ENCODE results near the gene SPPL2B. TPM values are rescaled to one million over a fixed set of nuclear protein-coding genes. Genes with fewer than 3 reads are reported as not detected.

The SPPL2B gene
- polyA plus RNA-seq, 1 donor from 2014 or later: 68.7 TPM

GRCh38 chr19:2375353-2376121, 47.1 kb downstream of the SPPL2B start:
- no peaks in the 10 kb centered on the region for H3K27me3 ChIP-seq (ENCODE audit: insufficient read depth, low read depth, low read length)
- no peaks in the 10 kb centered on the region for H4K20me1 ChIP-seq (ENCODE audit: insufficient read depth)
- H3K9ac ChIP-seq (ENCODE audit: low read length): no peak overlapping the region
- H3K36me3 ChIP-seq (ENCODE audit: insufficient read depth, low read length): no peaks in the 10 kb centered on the region
- no peaks in the 10 kb centered on the region for H3F3A ChIP-seq (ENCODE audit: insufficient read depth, low read length, poor library complexity, severe bottlenecking)
- H3K9me2 ChIP-seq (ENCODE audit: insufficient read depth, low read length): no peaks in the 10 kb centered on the region
- no peaks in the 10 kb centered on the region for H3K79me2 ChIP-seq (replicated peaks; ENCODE audit: insufficient read depth, low read length)
- TF ChIP-seq EP300 (conservative IDR thresholded peaks at IDR 0.05; ENCODE audit: poor library complexity, severe bottlenecking) (no peak), POLR2AphosphoS5 (IDR thresholded peaks at IDR 0.05) (no peak), TAF1 (IDR thresholded peaks at IDR 0.05; ENCODE audit: low read depth) (no peak)
- H3K4me3 ChIP-seq (ENCODE audit: low read length): no peak overlapping the region
- no peak overlapping the region for H2AFZ ChIP-seq (ENCODE audit: low read depth, low read length)
- no peaks in the 10 kb centered on the region for H3K9me3 ChIP-seq (ENCODE audit: low read length)
- H3K27ac ChIP-seq (ENCODE audit: low read length): no peak overlapping the region
- H3K4me2 ChIP-seq (ENCODE audit: low read length): no peak overlapping the region

- Histone ChIP-seq H3K4me3 (ENCODE audit: low read length) (no peak overlapping the region), H3K9me3 (ENCODE audit: low read length) (no peaks in the 10 kb centered on the region), H3K9me2 (ENCODE audit: insufficient read depth, low read length) (no peaks in the 10 kb centered on the region), H3F3A (ENCODE audit: insufficient read depth, low read length, poor library complexity, severe bottlenecking) (peaks cover 4% of the 10 kb centered on the region), H3K27me3 (ENCODE audit: insufficient read depth, low read depth, low read length) (no peaks in the 10 kb centered on the region), H2AFZ (ENCODE audit: low read depth, low read length) (no peak overlapping the region), H3K79me2 (replicated peaks; ENCODE audit: insufficient read depth, low read length) (no peaks in the 10 kb centered on the region), H3K4me2 (ENCODE audit: low read length) (no peak overlapping the region), H3K9ac (ENCODE audit: low read length) (no peak overlapping the region), H4K20me1 (ENCODE audit: insufficient read depth) (no peaks in the 10 kb centered on the region), H3K36me3 (ENCODE audit: insufficient read depth, low read length) (no peaks in the 10 kb centered on the region), H3K27ac (ENCODE audit: low read length) (no peak overlapping the region)
- no peak for TF ChIP-seq MXI1 (conservative IDR thresholded peaks at IDR 0.05; ENCODE audit: poor library complexity, severe bottlenecking)
Observed at GRCh38 chr19:2376784-2377519, 48.5 kb downstream of the SPPL2B start.

DNA sequence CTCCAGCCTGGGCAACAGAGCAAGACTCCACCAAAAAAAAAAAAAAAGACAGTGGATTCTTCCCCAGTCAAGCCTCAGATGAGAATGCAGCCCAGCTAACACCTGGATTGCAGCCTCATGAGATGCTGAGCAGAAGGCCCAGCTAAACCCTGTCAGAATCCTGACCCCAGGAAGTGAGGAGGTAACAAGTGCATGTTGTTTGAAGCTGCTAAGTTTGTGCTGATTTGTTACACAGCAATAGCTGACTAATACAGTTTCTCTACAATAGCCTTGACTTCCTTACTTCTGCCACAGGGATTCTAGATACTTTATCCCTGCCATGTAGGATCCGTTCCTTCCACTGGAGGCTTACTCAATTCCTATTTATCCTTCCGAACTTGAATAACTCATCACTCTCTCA, 52.1 kb downstream of the SPPL2B start:
- Histone ChIP-seq H3K27me3 (ENCODE audit: insufficient read depth, low read depth, low read length) (no peaks in the 10 kb centered on the region), H3F3A (ENCODE audit: insufficient read depth, low read length, poor library complexity, severe bottlenecking) (peaks cover 4% of the 10 kb centered on the region), H3K27ac (ENCODE audit: low read length) (no peak overlapping the region), H3K9me3 (ENCODE audit: low read length) (no peaks in the 10 kb centered on the region), H4K20me1 (ENCODE audit: insufficient read depth) (no peaks in the 10 kb centered on the region), H3K9ac (ENCODE audit: low read length) (no peak overlapping the region), H3K4me2 (ENCODE audit: low read length) (no peak overlapping the region), H3K36me3 (ENCODE audit: insufficient read depth, low read length) (no peaks in the 10 kb centered on the region), H3K79me2 (replicated peaks; ENCODE audit: insufficient read depth, low read length) (no peaks in the 10 kb centered on the region), H3K9me2 (ENCODE audit: insufficient read depth, low read length) (no peaks in the 10 kb centered on the region), H2AFZ (ENCODE audit: low read depth, low read length) (no peak overlapping the region), H3K4me3 (ENCODE audit: low read length) (no peak overlapping the region)
- TF ChIP-seq TAF1 (IDR thresholded peaks at IDR 0.05; ENCODE audit: low read depth): no peak
- TF ChIP-seq, protein P1, sequence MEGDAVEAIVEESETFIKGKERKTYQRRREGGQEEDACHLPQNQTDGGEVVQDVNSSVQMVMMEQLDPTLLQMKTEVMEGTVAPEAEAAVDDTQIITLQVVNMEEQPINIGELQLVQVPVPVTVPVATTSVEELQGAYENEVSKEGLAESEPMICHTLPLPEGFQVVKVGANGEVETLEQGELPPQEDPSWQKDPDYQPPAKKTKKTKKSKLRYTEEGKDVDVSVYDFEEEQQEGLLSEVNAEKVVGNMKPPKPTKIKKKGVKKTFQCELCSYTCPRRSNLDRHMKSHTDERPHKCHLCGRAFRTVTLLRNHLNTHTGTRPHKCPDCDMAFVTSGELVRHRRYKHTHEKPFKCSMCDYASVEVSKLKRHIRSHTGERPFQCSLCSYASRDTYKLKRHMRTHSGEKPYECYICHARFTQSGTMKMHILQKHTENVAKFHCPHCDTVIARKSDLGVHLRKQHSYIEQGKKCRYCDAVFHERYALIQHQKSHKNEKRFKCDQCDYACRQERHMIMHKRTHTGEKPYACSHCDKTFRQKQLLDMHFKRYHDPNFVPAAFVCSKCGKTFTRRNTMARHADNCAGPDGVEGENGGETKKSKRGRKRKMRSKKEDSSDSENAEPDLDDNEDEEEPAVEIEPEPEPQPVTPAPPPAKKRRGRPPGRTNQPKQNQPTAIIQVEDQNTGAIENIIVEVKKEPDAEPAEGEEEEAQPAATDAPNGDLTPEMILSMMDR (IDR thresholded peaks at IDR 0.05; ENCODE audit: poor library complexity, severe bottlenecking): no peak
- TF ChIP-seq POLR2AphosphoS5 (IDR thresholded peaks at IDR 0.05): no peak
- TF ChIP-seq MXI1 (conservative IDR thresholded peaks at IDR 0.05; ENCODE audit: poor library complexity, severe bottlenecking): no peak
- no peak for TF ChIP-seq EZH2 (IDR thresholded peaks at IDR 0.05; ENCODE audit: borderline replicate concordance, insufficient read depth, low read length, poor library complexity, severe bottlenecking)
- no peak for TF ChIP-seq REST (IDR thresholded peaks at IDR 0.05; ENCODE audit: borderline replicate concordance)
- no peak for TF ChIP-seq SMC3 (conservative IDR thresholded peaks at IDR 0.05; ENCODE audit: poor library complexity)
- no peak for TF ChIP-seq EP300 (conservative IDR thresholded peaks at IDR 0.05; ENCODE audit: poor library complexity, severe bottlenecking)
- no peak for TF ChIP-seq RAD21 (conservative IDR thresholded peaks at IDR 0.05)
